Activated gamma-delta T cell treated with Interleukin-2 at 50 U/mL for 16 hours (primary cell): ENCODE results near the gene PCSK5.
"Not testable (repeated sequence)": the region's sequence is repeated elsewhere in the genome, so short reads cannot be mapped to it uniquely, and the experiment has no call there.

ENCODE experiments used
- DNase-seq: peaks from one replicate; pipeline ENCODE4 v3.0.0-alpha.2; 2020

PCSK5 gene

DNA sequence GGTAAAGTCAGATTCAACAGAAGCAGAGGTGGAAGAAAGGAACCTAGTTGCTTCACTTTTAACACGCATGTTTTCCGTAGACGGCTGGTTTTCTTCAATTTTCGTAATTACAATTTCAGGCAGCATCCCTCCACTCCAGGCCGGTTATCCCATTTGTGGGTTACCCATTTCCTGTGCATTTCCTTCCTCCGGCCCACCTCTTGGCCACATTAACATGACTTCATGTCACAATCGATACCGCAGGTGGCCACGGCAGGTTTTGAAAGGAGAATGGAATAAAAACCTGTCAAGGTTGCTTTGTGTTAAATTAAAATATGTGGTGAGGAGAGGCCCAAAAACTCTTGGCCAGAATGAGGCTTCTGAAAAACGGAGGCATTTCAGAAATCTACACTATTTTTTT is 130.2 kb downstream of the PCSK5 start:
- no peak for DNase-seq

DNA sequence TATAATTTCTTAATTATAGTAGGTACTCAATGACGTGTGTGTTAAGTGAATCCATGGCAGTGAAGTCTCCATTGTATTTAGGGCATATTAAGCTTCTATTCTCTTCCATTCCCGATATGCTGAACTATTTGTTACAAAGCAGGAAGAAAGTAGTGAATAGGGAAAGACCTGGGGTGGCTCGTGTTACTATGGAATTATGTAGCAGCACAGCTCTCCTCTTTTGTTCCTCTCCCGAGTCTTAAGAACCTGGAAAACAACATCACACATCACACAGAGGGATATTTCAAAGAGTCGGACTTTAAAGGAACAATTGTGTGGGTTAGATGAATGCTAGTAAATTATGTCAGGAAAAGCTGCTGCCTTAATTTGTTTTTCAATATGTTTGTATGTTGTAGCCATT is 131.8 kb downstream of the PCSK5 start:
- DNase-seq = no peak

DNA sequence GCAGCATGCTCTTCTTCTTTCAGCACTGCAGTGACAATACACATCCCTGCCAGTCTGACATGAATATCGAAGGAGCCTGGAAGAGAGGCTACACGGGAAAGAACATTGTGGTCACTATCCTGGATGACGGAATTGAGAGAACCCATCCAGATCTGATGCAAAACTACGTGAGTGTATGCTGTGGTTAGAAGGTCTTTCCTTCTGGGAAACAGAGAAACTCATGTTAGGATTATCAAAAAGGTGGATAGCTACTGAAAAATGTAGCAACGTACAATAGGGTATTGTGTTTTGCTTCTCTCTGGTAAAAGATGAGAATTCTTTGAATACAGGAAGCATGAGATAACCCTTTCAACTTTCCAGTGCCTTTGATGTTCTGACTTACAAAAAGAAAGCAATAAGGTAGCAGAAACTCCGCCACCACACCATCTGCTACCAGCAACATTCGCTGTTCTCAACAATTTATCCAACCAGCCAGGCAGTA is 133.3 kb downstream of the PCSK5 start:
- DNase-seq = peak; percentile 24

DNA sequence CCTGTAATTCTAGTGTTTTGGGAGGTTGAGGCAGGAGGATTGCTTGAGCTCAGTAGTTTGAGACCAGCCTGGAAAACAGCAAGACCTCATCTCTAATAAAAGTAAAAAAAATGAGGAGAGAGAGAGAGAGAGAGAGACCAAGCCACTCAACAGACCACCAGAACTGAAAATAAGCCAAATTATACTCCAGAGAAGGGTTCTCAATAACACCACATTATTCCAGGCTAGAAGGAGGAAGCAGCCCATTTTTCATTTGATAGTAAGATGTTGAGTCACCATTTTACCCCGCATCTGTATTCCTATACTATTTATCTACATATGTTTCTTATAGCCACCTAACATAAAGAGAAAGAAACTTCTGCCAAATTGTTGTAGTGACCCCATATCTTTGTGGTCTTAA is 134.8 kb downstream of the PCSK5 start:
- DNase-seq = no peak

DNA sequence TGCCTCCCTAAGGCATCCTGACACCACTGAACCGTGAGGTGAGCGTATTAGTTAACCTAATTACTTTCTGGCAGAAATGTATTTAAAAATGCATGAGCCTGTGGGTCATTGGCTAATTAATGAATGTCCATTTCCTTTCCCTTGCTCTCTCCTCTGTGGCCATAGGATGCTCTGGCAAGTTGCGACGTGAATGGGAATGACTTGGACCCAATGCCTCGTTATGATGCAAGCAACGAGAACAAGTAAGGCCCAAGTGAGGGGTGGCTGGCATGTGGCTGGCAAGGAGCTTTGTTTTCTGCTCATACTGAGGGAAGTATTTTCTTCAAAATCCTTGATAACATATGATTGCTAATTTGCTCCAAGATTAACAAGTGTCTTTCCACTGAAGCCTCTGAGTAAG is 136.3 kb downstream of the PCSK5 start:
- no peak for DNase-seq

DNA sequence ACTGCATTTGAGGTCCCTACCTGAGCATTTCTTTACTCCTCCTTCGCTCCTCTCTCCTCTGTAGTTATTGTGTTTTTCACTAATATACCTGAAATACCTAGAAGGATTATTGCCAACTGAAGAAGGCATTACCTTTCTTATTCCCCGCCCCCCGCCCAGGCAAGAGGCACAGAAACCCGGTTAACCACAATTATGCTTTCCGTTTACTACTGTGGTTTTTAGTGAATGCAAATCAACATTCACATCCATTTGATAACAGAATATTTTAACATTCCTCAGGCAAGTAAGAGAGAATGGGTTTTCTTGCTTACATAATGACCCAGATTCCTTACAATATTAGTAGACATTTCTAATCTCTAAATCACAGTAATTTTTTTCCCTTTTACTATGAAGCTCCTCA is 136.9 kb downstream of the PCSK5 start:
- DNase-seq = no peak

DNA sequence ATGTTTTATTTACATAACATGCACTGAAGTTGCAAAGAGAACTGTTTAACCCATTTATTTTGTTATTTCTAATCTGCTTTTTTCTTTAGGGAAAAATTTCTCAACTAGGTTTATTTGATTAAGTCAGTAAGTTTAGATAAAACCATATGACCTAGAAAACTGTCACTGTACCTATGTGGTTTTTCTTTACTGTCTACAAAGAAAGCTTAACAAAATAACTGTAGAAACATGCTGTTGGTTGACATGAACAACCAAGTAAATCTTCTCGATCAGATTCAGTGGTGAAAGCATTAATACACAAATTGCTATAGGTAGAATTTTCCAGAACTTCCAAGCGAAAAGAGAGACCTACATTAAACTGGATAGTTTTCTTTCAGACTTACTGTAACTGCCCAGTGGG is 137.4 kb downstream of the PCSK5 start:
- DNase-seq = no peak

DNA sequence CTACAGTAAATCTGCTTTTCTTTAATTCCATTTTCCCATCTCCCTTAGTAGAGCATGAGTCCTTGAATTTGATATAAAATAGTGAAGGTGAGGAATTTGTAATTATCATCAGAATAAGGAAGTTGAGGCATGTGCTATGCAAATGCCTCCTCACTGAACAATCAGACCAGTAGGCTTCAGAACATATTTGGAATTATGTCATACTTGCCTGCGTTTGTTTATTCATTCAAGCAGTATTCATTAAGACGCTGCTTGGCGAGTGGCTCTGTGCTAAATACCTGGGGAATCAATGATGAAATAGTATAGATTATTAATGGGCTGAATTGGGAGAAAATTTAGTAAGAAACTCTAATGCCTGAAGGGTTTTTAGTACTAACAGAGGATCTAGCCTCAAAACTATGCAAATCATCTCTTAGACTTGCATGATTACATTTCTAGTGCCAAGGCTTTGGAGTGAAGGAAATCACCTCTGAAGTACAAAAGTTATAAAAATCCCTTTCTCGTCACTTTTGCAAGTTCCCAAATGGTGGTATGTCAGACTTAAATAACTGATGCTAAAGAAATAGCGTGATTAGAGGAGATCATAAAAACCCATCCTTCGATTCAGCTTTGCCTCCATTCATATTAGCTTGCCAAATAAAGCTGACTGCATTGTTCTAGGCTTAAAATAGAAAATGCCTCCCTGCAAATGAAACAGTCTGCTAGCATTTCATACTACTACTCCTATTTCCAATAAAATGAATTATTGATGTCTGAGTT is 141.7 kb downstream of the PCSK5 start:
- no peak for DNase-seq

DNA sequence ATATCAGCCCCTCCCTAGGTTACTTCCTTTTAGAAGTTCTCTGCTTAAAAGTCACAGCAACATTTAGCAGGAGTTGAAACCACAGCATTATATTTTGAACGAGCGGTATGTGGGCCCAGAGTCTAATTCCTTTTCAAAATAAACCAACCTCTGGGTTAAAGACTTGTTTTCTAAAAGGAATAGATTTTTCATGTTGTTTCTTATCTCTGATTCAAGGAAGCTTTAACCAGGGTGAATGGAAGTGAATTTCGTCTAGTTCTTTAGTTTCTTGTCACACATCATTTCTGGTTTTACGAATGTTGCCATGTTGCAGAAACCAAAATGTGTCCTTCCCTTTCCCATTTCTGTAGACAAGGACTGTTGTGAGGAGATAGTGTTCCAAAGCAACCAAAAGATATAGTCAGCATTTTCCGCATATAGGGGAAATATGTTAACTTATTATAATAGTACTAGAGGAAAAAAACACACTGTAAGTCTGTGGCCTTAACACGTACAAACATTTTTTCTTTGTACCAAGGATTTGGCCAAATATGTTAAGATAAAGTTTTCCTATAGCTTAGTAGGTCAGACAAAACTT is 142.4 kb downstream of the PCSK5 start:
- DNase-seq = no peak

DNA sequence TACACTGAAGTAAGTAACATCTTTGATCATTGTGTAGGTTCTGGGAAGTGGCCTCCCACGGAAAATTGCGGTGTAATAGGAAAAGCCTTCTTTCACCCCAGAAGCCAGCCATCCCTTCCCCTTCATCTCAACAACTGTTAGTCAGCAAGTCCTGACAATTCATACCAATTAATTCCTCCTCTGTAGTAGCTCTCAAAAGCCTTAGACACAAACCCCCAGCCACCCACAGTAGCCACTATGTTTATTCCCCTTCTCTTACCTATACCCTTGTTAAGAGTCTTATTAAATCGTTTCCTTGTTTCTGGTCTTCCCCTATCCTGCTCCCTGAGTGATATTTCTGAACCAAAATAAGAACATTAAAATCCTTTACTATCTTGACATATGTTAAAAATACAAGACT is 143.6 kb downstream of the PCSK5 start:
- no peak for DNase-seq

DNA sequence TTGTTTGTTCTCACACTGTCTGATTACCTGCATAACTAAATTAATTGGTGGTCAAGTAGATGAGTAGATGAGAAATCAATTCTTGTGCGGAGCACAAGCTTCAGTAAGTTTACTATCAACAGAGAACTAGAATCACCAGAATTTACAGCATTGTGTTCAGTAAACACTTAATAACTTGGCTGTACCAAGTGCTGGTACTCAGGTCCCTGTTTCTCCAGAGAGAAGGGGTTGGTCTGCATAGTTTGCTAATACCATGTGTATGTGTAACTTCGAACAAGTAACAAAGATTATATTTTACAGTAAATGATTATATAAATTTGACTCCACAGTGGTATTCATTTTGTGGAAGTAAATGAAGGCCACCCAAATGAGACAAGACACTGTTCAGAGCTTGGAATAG is 146.3 kb downstream of the PCSK5 start:
- no peak for DNase-seq

DNA sequence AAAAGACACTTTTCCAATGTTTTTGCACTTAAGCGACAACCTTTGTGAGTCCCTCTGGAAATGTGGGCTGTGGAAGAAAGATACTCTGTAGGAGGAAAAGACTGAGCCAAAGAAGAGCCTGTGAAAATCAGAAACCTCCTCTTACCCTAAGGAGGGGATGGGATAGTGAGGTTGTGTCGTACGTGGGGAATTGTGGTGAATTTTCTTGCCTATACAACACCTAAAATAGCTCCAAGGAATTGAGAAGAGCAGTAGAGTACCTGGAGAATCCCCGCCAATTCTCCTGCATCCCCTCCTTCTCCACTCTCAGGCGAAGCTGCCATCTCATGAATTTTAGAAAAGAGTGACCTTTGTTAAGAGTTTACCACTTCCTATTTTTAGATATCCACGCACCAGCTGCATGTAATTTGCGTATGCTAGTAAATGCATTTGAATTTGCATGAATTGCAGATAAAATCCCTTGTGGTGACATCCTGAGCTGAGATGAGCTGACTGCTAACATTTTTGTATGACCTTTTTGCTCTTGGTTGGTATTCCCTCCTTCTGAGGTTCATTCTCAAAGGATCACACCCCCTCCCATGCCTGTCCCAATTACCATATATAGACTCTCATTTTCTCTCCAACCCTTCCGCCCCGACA is 147.2 kb downstream of the PCSK5 start:
- no peak for DNase-seq

DNA sequence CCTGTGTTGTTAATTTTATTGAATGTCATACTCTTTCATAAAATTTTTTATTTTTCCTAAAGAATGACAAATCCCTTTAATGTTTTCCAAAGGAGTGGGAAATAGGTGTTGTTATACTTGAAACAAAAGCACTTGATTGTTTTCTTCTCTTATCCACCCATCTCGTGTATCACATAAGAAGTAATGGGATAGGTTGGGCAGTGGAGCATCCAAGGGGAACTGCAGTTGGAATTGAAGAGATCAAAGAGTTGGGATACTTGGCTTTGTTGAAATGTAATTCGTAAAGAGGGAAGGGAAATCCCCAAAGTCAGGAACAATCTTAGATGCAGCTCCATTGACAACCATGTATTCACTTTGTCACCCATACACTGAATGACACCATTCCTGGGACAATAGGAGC is 148.0 kb downstream of the PCSK5 start:
- no peak for DNase-seq

DNA sequence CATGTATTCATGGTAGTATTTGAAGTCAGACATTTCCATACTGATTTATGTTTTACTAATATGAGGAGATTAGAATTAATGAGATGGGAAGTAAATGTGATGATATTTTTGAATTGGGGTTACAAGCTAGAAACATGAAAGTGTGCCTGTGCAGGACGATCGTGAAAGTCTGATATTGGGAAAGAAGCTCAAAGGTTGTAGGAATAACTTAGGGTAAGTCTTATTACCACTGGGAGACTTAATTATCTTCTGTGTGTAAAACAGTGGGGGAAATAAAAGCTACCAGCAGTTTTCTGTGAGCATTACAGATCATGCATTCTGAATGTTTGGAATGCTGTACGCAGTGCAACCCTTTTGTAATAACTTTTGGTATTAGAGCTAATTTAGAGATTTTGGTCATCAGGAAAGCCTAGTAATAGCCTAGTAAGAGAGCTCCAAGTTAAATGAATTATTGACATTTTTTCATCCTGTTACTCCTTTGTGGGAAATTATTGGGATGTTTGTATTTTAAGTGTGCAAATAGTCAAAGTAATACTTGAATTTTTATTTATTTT is 153.9 kb downstream of the PCSK5 start:
- no peak for DNase-seq

DNA sequence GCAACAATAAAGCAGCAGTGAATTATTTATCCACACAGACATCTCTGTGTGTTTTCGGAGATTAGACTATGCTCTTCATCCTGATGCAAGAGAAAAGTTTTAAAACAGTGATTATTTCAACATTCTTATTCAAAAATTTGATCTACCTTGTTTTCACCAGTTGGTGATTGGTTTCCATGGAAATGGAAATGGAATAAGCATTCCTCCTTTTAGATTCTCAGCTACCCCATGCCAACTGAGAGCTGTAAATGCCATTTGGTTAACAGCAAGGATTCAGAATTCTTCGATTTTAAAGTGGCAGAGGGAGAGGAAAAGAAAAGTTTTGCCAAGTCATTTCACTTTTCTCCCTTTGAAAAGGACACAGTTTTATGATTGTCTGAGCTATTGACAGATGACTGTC is 154.7 kb downstream of the PCSK5 start:
- no peak for DNase-seq

DNA sequence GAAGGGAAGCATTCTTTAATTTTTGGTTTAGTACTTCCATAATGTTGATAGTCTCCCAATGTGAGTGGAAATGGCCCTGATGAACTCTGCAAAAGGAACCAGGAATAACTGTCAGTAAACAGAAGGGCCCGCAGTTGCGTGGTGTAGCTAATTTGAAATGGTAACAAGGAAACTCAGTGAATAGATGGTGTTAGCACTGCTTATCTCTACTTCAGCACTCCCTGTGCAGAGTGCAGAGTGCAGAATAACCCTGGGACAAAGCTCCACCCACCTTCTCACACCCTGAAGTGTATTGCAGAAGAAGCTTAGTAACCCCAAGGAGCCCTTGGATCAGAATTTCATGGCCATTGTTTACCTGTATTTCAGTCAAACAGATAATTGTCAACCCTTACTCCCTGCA is 158.9 kb downstream of the PCSK5 start:
- DNase-seq = no peak

DNA sequence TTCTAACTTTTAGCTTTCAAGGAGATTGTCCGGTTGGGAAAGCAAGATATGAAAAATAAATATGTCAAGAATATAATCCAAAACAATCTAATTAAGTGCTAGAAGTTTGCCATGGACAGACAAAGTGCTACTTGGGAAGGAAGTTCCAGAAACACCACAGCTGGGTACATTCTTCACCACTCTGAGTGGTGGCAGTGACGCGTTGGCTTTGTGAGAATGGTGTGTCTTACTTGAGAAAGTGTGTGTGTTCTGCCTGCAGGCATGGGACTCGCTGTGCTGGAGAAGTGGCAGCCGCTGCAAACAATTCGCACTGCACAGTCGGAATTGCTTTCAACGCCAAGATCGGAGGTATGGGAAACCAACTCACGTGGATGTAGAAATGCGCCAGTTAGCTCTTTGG is 177.2 kb downstream of the PCSK5 start:
- DNase-seq = no peak

DNA sequence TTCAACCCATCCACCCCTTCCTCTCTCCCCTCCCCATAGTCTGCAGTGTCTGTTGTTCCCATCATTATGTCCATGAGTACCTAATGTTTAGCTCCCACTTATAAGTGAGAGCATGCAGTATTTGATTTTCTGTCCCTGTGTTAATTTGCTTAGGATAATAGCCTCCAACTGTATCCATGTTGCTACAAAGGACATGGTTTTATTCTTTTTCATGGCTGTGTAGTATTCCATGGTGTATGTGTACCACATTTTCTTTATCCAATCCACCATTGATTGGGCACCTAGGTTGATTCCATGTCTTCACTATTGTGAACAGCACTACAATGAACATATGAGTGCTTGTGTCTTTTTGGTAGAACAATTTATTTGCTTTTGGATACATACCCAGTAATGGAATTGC is 187.1 kb downstream of the PCSK5 start:
- no peak for DNase-seq

DNA sequence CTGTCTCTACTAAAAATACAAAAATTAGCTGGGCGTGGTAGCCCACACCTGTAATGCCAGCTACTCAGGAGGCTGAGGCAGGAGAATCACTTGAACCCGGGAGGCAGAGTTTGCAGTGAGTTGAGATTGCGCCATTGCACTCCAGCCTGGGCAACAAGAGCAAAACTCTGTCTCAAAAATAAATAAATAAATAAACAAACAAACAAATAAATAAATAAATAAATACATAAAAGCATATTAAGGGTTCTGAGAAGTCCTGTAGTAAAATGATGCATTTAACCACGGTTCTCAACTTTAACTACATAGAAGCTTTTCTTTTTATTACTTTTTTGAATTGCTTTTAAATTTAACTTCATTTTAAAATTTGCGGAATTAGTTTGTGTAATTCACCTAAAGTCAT is 190.8 kb downstream of the PCSK5 start:
- not testable (repeated sequence) for DNase-seq

DNA sequence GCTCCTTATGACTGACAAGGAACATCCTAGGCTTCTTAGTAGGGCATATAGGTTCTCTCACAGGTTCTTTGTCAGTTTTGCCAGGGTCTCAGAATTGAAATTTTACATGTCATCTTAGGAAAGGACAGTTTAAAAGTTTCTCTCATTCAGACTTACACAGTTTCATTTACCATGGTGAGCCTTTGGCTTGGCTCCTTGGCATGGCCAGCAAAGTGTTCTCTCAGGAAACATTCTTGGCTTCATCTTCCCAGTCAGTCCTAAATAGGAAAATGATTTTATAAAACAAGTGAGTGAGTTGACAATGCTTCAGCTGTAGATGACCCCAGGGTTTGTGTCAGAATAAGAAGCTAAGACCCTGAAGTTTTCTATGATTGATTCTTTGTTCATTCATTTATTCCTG is 191.6 kb downstream of the PCSK5 start:
- no peak for DNase-seq

DNA sequence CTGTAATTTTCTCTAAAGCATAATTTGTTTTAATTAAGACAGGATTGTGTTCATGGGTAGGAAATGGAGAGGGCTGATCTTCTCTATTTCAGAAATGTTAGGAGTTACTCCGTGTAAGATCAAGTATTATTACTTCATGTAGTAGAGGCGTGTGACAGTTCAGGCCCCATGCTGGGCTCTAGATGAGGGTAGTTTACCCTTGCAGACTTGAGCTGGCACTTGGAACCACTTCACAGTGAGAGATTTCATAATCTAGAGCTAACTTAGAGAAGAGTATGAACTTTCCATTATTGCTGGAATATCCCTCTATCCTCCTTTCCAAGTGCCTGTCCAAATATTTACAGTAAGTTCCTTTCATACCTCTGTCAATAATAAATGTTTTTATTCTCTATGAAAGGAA is 195.1 kb downstream of the PCSK5 start:
- no peak for DNase-seq

DNA sequence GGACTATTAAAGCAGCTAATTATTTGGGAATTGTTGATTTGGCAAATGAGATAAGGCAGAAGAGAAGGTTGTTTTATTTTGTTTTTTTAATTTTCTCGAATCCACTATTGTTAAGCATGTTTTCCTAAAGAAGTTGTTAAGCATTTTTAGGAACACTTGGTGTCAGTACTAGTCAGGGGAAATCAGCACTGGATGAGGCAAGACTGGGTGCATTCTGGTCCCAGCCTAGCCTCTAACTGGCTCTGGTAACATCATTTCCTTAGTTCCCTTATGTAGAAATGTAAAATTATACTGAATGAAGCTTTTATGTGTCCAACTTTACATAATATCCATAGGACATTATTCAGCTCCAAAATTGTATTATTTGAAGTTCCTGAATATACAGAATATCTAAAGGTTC is 196.1 kb downstream of the PCSK5 start:
- no peak for DNase-seq

DNA sequence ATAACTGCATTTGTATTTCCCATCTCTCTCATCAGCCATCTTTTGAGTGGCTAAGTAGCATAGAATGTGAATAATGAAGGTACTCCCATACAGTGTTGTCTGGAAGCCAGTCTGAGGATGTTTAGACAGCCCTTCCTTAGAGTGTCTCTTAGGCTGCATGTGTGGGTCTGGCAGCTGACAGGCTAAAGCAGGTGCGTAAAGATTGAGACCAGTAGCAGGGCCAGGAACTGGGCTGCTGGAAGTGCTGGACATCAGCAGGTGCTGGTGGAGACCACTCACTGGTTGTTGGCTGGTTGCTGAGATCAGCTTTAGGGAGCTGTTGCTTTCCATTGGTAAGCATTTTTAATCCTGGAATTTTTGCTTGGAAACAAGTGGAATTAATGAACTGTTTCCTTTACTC is 197.5 kb downstream of the PCSK5 start:
- no peak for DNase-seq

DNA sequence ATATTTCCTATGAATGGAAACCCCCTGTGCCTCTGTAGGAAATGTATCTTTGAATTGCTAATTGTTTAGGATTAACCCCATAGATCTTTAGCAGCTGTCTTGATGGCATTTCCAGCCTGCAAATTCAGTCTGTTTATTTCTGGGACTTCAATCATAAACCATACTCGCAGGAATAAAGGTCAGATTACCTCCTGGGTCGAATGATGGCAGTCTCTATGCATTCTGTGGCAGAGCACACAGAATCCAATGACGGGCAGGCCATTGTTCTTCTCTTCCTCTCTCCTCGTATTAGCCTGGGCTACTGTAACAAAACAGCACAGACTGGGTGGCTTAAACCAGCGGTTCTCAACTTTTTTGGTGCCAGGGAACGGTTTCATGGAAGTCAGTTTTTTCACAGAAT is 199.9 kb downstream of the PCSK5 start:
- DNase-seq = no peak
